Gastrocnemius medialis (tissue), 4 donors: Measurements from ENCODE around the gene SREBF2.

Experiments
- POLR2A ChIP-seq, 2 donors: fragments of 450-650 bp; IDR thresholded peaks; one replicate each; pipeline ENCODE4 v1.6.1; 2017; ENCODE audit warnings: antibody characterized with exemption in 2 of 2, mild to moderate bottlenecking in 2 of 2, moderate library complexity in 2 of 2
- TF ChIP-seq, protein P1 (sequence below), 5 experiments: fragments of 450-650 bp in 3 of 5; fragments of 200-600 bp in 2 of 5; sonication (generic) in 2 of 5; IDR thresholded peaks in 4 of 5; conservative IDR thresholded peaks in 1 of 5; 1 replicate in 4 of 5; 2 replicates in 1 of 5; pipeline ENCODE4 v1.5.1; 2016 to 2019; ENCODE audit warnings: antibody characterized with exemption in 5 of 5, mild to moderate bottlenecking in 3 of 5, moderate library complexity in 3 of 5

DNA sequence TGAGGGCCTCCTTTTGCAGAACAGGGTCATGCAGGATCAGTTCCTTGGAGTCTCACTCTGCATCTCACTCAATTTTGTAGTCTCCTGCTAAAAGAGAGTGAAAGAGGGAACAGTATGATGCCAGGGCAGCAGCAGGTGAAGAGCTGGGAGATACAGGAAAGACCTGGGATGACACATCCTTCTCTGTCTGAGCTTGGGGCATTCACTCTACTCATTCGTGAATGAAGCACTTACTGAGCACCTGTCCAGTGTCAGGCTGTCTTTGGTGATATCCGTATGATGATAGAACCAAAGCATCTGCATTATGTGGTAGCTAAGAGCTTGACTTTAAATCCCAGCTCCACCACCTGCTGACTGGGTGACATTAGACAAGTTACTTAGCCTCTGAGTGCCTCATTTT lies 14.4 kb downstream of the SREBF2 start:
- TF ChIP-seq, protein P1, sequence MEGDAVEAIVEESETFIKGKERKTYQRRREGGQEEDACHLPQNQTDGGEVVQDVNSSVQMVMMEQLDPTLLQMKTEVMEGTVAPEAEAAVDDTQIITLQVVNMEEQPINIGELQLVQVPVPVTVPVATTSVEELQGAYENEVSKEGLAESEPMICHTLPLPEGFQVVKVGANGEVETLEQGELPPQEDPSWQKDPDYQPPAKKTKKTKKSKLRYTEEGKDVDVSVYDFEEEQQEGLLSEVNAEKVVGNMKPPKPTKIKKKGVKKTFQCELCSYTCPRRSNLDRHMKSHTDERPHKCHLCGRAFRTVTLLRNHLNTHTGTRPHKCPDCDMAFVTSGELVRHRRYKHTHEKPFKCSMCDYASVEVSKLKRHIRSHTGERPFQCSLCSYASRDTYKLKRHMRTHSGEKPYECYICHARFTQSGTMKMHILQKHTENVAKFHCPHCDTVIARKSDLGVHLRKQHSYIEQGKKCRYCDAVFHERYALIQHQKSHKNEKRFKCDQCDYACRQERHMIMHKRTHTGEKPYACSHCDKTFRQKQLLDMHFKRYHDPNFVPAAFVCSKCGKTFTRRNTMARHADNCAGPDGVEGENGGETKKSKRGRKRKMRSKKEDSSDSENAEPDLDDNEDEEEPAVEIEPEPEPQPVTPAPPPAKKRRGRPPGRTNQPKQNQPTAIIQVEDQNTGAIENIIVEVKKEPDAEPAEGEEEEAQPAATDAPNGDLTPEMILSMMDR (IDR thresholded peaks at IDR 0.05 in 4 of 5, conservative IDR thresholded peaks at IDR 0.05 in 1 of 5) = no peak
- no peak for TF ChIP-seq POLR2A (IDR thresholded peaks at IDR 0.05)
